NCI-H1105 (cell line): Measurements from ENCODE around the gene SPATS2.
A peak's percentile ranks its signal among the peaks of the same experiment; 100 is the strongest.
"Not testable (repeated sequence)": the region's sequence is repeated elsewhere in the genome, so short reads cannot be mapped to it uniquely, and the experiment has no call there.

Experiments
- DNase-seq: peaks from one replicate; lab custom pipeline; 2025; lab: John Stamatoyannopoulos, UW

The SPATS2 gene

DNA sequence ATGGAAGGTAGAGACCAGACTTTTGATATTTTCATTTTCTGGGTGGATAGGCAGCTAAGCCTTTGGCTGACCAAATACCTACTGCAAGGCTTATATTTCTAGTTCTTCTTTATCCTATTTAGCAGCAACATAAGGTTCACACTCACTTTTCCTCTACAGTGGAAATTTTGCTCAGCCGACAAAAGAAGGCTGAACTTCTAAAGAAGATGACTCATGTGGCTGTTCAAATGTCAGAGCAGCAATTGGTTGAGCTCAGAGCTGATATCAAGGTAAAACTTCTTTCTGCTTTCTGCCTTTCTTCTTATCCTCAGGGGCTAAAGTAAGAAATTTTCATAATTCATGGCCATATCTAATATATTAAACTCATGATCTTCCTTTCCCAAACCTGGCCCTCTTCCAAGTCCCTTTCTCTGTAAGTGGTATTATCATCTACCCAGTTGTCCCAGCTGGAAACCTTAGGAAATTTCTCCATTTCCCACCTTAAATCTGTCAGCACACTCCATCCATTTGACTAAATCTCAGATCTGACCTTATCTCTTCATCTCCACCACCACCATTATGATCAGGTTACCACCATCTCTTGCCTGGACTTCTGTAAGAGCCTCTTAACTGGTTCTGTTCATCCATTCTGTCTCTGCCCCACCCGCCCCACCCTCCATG, 151.8 kb downstream of the SPATS2 start:
- no peak for DNase-seq

DNA sequence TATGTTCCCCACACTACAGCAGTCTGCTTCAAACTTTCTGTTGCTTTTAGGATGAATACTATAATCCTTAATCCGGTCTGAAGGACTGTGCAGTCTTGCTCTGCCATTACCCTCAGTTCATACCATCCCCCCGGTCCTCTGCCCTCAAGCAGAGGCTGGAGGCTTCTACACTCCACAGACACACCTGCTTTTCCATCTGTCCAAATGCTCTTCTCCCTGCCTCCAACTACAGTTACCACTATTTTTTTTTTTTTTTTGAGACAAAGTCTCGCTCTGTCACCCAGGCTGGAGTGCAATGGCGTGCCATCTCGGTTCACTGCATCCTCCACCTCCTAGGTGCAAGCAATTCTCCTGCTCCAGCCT, 152.3 kb downstream of the SPATS2 start:
- DNase-seq: no peak

DNA sequence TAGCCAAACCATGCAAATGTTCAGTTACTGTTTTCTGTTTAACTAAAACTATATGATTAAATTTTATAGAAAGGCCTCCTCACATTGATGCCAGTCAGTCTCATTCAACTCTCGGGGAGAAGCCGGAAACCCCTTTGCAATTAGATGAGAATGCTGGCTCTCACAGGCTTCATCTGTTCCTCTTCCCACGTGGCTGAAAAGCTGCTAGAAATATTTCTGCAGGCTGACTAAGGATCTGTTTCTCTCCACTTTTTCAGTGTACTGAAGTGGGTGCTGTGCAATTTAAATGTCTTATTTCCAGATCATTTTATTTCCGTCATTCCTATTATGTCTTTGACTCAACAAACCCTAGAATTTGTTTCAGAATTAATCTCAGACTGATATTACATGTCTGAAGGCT, 154.1 kb downstream of the SPATS2 start:
- no peak for DNase-seq

DNA sequence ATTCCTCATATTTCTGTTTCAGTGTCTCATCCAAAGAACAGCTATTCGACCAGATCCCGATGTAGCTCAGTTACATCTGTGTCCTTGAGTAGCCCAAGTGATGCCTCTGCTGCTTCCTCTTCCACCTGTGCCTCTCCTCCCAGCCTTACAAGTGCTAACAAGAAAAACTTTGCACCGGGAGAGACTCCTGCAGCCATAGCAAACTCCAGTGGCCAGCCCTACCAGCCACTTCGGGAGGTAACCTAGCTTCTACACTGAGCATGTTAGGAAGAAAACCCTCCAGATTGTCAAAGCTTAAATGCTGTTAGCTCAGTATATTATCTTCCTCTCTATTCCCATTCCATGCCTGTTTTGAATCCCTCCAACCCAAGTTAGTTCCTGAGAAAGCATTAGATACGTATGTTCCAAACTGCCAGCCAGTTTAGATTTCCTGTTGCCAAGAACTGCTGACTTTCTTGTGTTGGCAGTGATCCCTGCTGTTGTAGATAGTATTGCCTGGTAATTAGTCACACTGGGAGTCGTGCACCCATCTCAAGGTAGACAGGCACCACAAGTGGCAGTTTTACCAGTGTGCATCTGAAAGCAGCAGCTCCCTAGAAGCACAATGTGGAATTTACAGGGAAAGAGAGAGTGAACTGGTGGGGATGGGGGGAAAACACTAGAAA, 157.5 kb downstream of the SPATS2 start:
- DNase-seq: no peak

DNA sequence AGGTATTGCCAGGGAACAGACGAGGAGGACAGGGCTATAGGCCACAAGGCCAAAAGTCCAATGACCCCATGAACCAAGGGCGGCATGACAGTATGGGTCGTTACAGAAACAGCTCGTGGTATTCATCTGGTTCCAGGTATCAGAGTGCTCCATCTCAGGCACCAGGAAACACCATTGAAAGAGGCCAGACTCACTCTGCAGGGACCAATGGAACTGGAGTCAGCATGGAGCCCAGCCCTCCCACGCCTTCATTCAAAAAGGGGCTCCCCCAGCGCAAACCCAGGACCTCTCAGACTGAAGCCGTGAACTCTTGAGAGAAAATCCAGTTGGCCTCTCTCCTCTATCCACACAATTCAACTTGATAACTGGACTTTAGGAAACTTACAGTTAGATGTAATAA, 158.7 kb downstream of the SPATS2 start:
- no peak for DNase-seq

DNA sequence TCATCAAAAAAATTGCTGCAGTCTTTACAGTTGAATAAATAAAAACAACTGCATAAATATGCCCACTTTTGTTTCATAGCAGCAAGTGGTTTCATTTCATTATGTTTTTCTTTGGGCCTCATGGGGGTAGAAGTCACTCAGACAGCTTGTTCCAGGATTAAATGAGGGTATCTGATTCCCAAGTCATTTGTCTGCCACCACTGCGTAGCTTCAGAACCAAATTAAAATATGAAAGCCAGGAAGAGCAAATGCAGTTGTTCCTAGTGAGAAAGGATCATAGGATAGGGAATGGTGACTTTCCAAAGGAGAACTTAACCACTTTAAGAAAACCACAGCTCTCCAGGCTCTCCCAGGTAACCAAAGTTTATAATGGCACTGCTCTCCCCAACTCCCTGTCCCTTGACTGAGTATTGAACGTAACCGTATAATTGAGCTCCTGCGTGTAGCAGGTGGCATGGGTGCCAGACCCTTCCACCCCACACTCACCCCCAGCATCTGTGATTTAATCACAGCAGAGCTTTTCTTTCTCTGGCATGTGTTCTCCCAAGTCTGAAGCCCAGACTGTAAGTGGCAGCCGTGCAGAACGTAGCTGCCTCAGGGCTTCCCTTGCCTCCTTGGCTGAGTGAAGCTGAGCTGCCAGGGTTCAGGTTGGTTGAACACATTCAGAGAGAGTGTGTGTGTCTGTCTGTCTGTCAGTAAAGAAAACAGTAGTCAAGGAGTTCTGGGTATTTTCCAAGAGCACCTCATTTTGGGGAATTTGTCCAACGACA, 160.3 kb downstream of the SPATS2 start:
- DNase-seq: no peak

DNA sequence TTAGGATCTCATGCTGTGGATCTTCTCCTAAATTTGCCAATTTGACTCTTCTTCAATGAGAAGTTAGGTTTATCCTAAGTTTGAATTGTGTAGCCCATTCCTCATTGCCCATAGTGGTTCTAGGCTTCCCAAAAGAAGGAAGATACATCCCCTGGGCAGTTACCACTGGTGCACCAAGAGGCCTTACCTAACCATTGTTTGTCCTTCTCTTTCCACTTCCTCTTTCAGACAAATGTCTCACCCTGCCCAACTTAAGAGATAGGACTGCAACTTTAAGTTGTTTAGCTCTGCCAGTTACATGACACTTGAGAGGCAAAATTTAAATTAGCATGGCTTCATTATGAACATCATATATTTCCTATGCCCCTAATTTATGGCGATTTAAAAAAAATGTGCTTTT, 162.2 kb downstream of the SPATS2 start:
- DNase-seq: no peak

DNA sequence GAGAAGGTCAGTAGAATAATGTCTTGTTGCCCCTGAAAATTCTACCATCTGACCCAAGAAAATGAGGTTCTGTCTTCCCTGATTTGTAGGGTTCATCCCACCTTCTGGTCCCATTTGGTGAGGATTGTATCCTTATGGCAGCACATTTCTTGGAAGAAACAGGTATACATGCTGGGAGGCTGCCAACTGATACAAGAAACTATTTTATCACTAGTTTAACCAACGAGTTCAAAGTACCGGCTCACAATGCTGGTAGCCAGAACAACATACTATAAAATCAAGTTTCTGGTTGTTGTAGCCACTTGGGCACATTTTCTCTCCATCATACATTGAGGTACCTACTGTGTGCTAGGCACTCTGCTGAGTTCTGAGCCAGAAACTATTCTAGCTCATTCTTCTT, 164.5 kb downstream of the SPATS2 start:
- no peak for DNase-seq

DNA sequence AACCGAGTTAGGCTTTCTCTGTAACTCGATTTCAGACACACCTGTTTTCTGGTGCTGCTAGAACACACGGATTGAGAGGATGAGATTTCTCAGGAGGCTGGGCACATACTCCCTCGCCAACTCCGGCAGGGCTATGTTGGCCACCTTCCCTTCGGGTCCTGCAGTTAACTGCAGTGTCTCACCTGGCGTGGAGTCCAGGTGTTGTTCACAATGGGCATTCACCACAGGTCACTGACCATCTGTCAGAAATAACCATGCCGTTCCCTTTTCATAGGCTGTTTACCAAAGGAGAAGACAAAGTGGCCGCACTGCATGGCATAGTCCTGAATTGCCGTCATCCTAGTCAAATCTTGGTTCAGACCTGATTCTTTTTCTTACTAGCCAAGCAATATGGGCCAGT, 166.1 kb downstream of the SPATS2 start:
- DNase-seq: no peak

DNA sequence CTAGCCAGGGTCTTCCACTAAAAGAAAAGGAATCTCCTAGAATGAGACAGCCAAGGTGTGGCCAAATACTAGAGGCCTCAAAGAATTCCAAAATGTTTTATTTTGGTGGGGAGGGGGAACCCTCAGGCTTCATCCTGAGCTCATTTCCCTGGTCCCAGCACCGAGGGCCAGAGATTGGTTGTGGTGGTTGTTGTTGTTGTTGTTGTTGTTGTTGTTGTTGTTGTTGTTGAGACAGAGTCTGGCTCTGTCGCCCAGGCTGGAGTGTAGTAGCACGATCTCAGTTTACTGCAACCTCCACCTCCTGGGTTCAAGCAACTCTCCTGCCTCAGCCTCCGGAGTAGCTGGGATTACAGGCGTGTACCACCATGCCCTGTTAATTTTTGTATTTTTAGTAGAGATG, 166.9 kb downstream of the SPATS2 start:
- DNase-seq: not testable (repeated sequence)

DNA sequence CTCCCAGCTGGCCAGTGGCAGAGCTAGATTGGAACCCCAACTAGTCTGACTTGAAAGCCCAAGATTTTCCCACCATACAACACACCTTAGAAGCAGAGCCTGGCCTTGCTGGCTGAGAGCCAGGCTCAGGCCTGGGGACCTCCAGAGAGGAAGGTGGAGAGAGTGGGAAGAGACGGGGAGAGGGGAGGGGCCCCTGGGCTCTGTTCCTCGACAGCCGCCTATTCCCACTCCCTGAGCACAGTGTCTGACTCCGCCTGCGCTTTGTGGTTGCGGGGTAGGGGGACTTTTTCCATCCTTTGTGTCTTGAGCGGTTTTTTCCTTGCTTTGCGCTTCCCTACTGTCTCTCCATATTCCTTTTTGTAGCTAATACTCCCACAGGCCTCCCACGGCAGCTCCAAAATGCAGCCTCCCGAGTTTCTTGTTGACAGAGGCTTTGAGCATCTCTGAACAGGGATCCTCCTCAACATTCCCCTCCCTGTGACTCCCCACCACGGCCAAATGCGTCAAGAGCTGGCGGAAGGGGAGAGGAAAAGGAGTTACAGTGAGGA, 167.5 kb downstream of the SPATS2 start:
- no peak for DNase-seq

DNA sequence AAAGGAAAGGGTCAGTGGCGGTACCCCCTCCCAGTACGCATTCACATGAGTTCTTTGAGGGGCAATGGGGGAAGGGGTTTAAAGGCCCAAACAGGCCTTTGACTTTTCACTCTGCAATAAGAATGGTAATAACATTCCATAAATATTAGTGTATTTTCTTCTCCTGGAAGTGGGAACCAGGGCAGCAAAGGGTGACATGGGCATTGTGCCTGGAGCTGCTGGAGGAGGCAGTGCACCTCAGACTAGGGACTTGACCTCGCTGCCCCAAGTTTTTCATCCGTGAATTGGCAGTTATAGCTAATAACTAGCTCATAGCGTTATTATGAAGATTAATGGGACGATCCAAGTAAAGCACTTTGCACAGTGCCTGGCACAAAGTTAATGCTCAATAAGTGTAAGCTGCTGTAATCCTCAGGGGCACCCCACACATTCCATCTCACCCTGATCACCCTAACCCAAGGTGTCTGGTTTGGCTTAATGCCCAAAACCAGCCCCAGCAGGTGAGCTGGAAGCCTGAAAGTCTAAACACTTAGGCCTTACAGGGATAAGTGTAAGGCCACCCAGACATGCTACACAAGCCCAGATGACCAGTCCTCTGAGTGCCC, 168.8 kb downstream of the SPATS2 start:
- DNase-seq: no peak

DNA sequence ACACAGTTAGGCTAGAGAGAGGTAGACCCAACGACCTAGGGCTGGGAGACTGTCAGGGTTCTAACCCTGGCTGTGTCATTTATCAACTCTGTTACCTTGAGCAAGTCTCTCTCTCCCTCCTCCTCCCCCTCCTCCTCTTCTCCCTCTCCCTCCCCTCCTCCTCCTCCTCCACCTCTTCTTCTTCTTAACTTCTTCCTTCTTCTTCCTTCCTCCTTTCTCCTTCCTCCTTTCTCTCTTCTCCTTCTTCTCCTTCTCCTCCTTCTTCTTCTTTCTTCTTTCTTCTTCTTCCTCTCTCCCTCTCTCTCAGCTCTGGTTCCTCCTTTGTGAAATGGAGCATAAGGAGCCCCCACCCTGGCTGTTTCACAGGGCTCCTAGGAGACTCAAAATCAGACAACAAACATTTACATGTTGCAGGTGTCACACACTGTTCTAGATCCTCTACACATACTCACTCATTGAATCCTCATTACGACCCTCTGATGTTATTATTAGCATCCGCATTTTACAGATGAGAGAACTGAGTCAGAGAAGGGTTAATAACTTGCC, 169.3 kb downstream of the SPATS2 start:
- no peak for DNase-seq

DNA sequence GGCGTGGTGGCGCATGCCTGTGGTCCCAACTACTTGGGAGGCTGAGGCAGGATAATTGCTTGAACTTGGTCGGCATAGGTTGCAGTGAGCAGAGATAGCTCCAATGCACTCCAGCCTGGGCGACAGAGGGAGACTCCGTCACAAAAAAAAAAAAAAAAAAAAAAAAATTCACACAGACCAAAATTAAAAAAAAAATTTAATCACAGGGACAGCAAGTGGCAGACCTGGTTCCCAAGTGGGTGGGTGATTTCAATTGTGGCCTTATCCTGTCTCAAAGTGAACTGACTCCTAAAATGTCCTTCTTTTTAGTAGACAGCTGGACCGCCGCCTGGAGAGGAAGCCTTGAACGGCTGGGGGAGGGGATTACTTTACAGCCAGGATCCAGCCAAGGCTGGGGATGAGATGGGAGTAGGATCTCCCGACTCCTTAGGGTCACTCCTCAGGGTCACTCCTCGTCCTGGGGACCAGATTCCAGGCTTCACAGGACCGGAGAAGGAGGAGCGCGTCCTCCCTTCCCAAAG, 170.0 kb downstream of the SPATS2 start:
- no peak for DNase-seq

DNA sequence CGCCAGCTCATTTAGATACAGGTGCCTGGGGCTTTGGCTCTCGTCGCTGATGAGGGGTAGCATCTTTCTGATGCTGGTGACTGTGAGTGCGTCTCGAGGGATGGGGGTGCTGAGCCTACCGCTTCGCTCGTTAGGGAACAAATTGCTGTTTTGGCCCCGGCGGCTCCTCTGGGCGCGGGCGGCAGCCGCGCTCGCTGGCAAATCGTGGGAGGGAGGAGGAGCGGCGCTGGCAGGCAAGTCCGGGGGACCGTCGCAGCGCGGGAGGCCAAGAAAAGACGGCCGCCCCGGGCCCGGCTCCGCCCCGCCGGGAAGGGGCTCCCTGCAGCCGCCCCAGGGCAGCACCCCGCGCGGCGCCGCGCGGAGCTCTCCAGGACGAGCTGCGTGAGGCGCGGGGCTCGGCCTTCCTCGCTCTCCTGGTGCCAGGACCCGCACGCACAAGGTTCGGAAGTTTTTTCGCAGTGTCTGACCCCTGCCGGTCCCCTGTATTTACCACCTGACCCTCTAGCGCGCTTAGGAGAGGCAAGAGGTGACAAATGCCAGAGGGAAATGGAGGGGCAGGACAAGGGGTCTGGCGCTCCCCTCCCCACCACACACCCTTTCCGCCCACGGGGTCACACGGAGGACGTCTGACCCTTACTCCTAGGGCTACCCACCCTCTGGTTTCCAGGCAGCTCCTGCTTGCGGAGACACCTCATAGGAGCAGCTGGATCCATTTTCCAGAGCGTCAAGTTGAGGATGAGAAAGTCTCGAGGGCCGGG, 170.7 kb downstream of the SPATS2 start:
- peak; percentile 21 for DNase-seq

DNA sequence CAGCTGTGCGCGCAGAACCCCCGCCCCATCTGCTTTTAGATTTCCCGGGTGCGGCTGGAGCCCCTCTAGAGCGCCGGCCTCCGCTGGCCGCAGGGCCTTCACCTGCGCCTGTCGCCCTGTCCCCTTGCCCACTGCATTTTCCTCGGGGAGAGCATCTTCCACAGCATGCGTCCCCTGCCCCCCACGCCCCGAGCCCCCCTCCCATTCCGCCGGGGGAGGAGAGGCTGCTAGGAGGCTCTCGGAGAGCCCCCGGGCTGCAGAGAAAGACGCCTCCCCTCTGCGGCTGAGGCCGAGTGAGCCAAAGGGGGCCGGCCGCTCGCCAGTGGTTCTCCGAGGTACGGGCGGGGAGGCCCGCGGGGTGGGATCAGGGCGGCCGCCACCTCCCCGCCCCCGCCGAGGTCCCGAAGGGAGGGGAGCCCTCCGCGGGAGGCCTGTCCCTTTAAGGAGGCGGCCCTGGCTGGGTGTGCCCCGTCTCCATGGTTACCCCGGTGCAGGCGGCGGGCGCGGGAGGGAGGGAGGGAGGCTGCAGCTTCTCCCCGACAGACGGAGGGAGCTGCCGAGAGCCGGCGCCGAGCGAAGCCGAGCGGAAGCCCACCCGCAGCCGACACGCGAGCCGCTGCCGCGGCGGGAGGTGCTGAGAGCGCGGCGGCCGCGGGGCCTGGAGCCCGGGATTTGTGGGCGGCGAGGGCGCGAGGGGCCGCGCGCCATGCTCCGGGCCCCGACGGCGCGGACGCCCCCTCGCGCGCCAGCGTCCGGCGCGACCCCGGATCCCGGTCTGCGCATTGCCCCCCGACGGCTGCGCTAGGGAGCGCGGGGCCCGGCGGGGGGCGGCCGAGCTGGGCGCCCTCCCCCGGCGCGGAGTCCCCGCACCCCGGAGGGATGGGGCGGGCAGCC, 171.5 kb downstream of the SPATS2 start, which contains the start of gene KCNH3:
TSS of gene KCNH3 (plus strand) at position 521 of the 894 bp plus-strand sequence. CDS start 387 bp downstream, outside the sequence.
- peak; percentile 76 for DNase-seq

DNA sequence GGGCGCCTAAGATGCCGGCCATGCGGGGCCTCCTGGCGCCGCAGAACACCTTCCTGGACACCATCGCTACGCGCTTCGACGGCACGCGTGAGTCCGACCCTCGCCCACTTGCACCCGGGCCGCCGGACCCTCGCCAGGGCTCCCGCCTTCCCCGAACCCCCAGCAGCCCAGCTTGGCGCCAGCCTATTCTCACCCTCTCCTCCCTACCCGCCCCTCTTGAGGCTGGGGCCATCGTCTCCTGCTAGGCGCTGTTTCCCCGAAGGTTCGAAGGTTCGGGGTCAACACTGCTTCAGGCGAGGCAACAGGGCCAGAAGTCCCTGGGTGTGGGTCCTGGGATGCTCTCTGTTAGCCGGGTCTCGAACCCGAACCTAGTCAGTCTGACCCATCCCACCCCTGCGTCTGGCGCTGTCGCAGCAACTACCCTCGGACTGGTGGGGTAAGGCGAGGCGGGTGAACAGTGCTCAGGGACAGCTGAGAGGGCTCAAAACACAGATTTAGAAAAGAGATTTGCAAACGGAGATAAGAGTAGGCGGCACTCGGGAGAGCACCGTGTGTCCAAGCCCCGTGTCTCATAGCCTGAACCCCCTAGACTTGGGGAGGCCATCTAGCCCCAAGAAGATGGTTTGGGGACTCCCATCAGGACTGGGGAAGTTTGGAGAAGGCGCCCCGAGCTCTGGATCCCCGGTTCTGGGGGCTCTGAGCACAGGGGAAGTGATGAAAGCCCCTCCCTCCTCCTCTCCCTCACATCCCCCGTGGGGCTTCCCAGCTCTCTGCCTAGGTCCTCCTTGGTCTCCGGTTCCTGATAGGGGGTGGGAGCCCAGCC, 172.4 kb downstream of the SPATS2 start:
- no peak for DNase-seq

DNA sequence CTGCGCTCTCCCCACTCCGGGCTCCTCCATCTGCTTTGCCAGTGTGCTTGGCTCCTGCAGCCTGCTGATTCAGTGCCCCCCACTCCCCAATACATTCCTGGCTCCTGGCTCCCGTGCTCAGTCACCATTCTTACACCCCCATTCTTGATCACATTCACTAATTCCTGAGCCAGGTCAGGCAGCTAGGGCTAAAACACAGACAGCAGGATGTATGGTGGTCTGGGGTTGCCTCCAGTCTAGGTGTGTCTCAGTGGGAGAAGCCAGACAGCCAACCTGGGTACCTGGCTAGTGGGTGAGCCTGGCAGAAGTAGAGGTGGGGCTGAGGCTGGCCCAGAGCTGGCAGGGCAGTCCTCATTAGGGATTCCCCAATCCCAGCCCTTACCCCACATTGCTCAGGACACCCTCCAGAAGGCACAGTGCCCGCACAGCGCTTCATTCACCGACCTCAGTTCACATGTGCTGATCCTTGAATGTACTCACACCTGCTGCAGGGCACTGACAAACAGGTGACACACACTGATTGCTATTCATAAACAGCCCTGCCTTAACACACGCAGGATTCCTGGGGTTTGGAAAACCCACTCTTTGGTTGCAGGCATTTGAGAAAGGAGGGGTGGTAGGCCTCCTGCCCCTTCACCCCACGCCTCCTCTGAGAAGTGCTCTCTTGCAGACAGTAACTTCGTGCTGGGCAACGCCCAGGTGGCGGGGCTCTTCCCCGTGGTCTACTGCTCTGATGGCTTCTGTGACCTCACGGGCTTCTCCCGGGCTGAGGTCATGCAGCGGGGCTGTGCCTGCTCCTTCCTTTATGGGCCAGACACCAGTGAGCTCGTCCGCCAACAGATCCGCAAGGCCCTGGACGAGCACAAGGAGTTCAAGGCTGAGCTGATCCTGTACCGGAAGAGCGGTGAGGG, 173.2 kb downstream of the SPATS2 start:
- DNase-seq: no peak
